Measurements from ENCODE around the gene FRMPD2.
A peak's percentile ranks its signal among the peaks of the same experiment; 100 is the strongest.
"Not testable (repeated sequence)": the region's sequence is repeated elsewhere in the genome, so short reads cannot be mapped to it uniquely, and the experiment has no call there.

The FRMPD2 gene

DNA sequence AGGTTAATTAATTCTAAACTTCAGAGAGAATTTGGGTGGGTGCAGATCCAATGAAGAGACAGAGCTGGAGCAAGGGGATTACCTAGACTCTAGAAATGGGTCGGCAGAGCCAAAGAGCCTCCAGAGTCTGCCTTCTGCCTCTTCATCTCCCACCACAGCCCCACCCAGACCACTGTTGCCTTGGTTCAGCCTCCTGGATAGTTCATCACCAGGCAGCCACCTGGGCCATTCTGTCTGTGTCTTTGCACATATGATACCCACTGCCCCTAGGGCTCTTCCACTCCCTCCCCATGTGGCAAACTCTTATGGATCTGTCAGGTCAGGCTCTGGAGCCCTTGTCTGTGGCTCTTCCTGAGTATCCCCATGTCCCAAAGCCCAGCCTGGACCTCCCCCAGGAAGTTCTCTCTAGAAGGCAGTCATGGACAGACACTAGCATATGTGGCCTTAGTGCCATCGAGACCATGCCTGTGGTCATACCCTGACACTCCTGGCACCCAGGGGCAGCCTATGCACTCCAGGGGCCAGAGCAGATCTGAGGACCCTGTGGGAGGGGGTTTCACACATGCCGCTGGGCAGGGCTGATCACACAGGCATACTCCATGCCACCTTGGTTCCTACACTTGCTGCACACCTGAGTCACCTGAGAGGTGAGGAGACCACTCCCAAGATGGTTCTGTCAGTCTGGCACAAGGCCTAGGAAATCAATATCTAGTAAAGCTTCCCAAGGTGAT is 41.6 kb downstream of the FRMPD2 start:
- no peak for DNase-seq (ENCODE audit: low read depth)

GRCh38 chr10:48231699-48232315 is 42.7 kb downstream of the FRMPD2 start:
- DNase-seq (ENCODE audit: low read depth) = no peak

- DNase-seq (ENCODE audit: low read depth) = no peak
Observed at GRCh38 chr10:48231178-48231577, 43.3 kb downstream of the FRMPD2 start.

- no peak for DNase-seq (ENCODE audit: low read depth)
Observed at GRCh38 chr10:48227213-48227612, 47.3 kb downstream of the FRMPD2 start.

DNA sequence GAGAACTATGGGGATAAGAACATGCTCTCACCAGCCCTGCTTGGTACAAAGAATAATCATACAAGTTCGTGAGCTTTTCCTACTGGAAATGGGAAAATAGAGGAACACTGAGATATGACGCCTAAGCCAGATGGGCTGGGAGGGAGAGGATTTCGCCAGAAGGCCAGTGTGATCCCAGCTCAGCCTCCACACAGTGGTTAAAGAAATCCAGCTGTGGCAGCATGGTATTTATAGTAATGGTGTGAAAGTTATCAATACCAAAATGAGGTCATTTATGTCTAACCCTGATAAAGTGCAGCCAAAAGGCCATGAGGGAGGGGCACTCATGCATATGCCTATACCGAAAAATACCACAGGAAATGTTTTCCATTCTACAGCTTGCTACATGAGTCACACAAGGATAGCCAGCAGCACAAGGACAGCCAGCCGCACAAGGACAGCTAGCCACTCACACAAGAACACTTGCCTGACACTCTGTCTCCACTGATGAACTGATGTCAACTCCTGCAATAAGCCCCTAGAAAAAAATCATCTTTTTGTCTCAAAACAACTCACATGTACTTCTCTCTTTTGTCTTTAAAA is 49.4 kb downstream of the FRMPD2 start:
- DNase-seq (ENCODE audit: low read depth) = no peak

- DNase-seq (ENCODE audit: low read depth) = no peak
Observed at GRCh38 chr10:48224296-48224695, 50.2 kb downstream of the FRMPD2 start.

DNA sequence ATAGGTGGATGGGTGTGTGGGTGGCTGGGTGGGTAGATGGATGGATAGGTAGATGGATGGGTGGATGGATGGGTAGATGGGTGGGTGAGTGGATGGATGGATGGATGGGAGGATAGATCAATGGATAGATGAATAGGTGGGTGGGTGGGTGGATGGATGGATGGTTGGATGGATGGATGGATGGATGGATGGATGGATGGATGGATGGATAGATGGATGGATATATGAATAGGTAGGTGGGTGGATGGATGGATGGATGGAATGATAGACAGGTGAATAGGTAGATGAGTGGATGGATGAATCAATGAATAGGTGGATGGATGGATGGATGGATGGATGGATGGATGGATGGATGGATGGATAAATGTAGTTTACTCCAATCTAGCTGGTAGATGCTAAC is 52.7 kb downstream of the FRMPD2 start:
- DNase-seq (ENCODE audit: low read depth) = no peak

DNA sequence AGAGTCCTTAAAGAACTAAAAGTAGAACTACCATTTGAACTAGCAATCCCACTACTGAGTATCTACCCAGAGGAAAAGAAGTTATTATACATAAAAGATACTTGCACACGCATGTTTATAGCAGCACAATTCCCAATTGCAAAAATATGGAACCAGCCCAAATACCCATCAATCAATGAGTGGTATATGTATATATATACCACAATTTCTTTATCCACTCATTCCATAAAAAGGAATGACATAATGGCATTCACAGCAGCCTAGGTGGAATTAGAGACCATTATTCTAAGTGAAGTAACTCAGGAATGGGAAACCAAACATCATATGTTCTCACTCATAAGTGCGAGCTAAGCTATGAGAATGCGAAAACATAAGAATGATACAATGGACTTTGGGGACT is 53.5 kb downstream of the FRMPD2 start:
- DNase-seq (ENCODE audit: low read depth) = not testable (repeated sequence)

DNA sequence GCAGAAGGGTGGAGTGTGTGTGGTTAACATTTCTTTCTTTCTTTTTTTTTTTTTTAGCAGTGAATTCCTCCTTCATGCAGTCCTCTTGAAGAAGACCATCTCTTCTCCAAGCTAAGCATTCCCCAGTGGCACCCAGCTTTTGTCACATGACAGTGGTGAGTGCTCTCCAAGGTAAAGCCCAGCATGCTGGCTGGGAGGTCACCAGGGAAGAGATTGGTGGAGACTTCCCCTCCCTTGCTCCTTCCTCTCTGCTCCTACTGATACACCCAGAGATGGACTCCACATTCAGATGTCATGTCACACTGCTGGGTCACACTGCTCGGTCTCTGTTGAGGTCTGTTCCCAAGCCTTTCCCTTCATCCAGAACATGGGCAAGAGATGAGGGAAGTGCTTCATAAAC is 55.3 kb downstream of the FRMPD2 start:
- DNase-seq (ENCODE audit: low read depth) = no peak

DNA sequence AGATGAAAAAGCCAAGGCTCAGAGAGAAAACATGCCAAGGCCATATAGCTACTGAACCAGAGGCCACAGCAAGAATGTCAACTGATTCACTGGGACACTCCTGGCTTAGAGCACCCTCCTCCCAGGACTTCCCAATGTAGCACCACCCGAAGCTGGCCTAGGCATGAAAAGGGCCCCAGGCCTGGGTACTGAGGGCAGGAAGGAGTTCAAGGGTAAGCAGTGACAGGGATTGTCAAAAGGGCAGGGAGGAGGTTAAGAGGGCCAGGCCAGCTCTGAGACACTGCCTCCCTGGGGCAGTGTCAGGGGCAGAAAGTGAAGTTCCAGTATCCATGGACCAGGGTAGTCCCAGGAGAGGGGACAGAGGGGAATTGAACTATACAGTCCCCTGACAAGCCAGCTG is 57.8 kb downstream of the FRMPD2 start:
- DNase-seq (ENCODE audit: low read depth) = no peak

DNA sequence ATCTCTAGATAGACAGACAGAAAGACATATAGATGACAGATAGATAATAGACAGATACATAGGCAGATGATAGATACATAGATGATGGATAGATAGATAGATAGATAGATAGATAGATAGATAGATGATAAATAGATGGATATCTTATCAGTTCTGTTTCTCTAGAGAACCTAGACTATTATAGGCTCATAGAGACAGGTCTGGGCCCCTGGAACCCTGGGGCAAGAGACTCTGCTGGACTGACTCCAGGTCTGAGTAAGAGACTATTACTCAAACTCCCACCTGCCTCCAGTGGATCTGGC is 58.3 kb downstream of the FRMPD2 start:
- DNase-seq (ENCODE audit: low read depth) = no peak

DNA sequence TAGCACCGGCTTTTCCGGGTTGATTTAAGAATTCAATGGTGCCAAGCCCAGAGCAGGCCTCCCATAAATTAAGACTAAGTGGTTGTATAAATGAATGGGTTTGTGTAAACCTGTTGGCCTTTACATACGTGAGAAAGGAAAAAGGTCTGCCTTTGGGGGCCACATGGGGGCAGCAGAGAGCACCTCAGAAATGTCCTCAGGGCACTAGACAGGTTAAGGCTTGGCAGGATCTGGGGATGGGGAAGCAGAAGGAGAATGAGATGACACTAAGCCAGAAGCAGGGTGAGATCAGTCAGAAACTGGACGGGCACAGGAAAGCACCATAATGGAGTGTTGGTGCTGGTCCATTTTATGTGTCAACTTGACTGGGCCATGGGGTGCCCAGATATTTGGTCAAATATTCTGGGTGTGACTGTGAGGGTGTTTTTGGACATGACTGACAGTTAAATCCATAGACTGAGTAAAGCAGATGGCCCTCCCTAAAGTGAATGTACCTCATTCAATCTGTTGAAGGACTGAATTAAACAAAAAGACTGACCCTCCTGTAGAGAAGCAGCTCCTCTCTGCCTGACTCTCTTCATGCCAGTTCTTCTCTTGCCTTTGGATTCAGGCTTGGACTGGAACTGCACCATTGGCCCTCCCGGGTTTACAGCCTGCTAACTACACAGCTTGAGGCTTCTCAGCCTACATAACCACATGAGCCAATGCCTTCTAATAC is 58.9 kb downstream of the FRMPD2 start:
- peak; percentile 37 for DNase-seq (ENCODE audit: low read depth)

- DNase-seq (ENCODE audit: low read depth) = no peak
Observed at GRCh38 chr10:48214716-48215485, 59.6 kb downstream of the FRMPD2 start.

DNA sequence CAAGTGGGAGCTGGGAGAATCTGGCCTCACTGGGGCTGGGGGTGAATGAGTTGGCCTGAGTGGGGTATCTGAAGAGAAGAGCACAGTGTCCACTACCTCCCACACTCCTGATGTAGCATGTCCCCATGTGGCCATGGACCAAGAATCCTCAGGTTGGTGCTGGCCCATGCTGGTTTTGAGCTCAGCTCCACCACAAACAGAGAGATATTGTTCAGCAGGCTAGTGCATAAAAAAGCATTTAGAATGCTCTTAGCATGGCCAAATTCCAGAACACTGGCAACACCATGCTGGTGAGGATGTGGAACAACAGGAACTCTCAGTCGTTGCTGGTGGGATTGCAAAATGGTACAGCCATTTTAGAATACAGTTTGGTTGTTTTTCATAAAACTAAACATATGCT is 61.4 kb downstream of the FRMPD2 start:
- no peak for DNase-seq (ENCODE audit: low read depth)

GRCh38 chr10:48211777-48212176 is 62.7 kb downstream of the FRMPD2 start:
- no peak for DNase-seq (ENCODE audit: low read depth)

DNA sequence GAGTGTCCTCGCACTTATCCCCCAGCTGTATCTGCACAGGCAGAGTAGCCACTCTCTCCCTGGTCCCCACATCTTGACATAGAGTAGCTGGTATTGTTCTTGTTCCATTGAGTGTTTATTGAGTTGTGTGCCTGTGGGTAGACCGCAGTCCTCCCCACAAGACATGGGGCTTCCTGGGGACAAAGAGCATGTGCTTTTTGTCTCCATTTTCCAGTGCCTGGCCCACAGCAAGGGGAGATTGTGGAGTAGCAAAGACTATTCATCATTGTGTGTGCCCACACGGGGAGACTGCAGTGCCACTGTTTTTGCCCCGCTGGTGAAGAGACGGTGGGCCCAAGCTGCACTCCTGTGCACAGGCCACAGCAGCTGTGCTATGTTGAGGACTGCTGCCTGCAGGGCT is 63.5 kb downstream of the FRMPD2 start:
- no peak for DNase-seq (ENCODE audit: low read depth)

GRCh38 chr10:48210391-48210790 is 64.1 kb downstream of the FRMPD2 start:
- no peak for DNase-seq (ENCODE audit: low read depth)

DNA sequence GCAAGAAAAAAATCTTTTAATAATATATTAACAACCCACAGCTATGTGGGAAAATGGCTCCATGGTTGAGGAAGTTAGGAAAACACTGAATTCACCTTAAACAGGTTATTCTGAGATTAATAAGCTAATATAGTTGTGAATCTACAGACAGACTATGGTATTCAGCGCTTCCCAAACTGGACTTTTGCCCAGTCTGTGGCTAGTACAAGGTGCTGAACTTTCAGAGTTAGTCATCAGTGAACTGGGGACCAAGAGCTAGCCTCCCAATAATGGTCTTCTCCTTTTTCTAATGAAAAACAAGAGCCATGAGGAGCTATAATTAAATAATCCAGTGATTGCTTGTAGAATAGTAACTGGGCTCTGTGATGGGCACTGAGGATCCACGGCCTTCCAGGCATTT is 65.3 kb downstream of the FRMPD2 start:
- no peak for DNase-seq (ENCODE audit: low read depth)

DNA sequence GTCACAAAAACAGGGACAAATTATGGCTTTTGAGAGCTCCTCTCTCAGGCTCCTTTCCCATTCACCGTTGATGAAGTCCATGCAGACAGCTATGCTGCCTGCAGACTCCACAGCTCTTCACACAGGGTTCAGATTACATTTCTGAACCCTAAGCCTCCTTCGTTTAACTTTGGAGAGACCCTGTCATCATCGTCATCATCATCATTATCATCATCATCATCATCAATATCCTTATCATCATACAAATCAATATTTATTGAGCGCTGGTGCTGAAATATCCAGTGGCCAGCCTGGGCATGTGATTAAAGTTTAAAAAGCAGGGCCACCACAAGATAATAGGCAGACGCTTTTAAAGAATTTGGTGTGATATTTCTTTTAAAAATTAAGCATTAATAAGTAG is 66.6 kb downstream of the FRMPD2 start:
- DNase-seq (ENCODE audit: low read depth) = no peak

DNA sequence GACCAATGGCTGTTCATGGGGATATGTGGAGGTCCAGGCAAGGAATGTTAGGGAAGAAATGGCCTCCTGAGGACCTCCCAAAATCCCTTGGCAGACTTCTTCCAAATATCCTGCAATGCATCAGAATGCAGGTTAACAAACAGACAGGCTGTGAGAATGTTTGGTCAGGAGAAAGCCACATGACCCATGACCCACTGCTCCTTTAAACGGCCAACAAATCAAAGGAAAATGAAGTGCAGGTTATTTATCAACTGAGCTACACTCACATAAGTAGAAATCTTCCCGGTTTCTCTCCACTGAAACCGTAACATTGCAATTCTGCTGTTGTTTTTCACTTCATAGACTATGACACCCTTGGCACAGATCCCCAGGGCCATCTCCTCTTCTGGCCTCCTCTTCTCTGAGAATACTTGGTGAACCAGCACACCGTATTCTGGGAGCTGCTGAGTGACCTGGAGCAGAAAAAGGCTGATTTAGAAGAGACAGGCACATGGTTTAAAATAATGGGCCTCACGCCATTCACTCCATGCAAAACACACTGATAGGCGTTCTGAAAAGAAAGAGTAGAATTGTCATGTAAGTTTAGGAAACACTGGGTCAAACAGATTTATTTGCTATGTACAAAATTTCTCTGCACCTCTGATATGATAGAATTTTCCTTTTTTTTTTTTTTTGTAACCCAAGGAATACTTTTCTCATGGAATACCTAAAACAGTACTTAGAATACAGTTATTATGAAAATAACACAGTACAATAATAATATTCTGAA is 67.8 kb downstream of the FRMPD2 start:
- no peak for DNase-seq (ENCODE audit: low read depth)

DNA sequence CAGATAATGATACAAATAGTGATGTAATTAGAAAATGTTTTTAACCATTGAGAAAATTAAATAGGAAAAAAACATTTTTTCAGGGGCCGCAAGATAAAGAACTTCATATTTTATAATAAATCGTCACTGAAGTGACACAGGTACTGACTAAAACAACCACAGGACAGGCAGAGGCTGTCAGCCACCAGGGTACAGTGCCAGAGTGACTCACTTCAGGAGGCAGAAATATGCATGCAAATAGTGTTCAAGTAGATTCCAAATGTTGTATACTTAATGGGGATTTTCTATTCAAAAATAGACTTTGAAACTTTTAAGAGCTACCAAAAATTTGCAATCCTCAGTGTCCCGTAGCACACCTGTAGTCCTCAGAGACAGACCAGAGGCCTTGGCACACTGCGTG is 68.6 kb downstream of the FRMPD2 start:
- DNase-seq (ENCODE audit: low read depth) = no peak

Measured in CMK (cell line).